WTC11 (cell line): Measurements from ENCODE around the gene MARCKSL1. TPM values are rescaled to one million over a fixed set of nuclear protein-coding genes. Genes with fewer than 3 reads are reported as not detected.

Source experiments
- ATAC-seq: fragments of 200-7000 bp; cut with Tn5 transposase; 2 replicates; pipeline ENCODE4 v1.10.0; 2021; ENCODE audit warnings: mild to moderate bottlenecking, moderate library complexity
- CTCF ChIA-PET: fragments of 300-600 bp; sonication (Branson Sonifier 250); formaldehyde crosslinking; loops from one replicate; lab custom pipeline; 2021; ENCODE audit warnings: antibody characterized with exemption; lab: Charles Lee
- POLR2A ChIA-PET: fragments of 350-600 bp; sonication (Branson Sonifier 250); formaldehyde crosslinking; loops from one replicate; lab custom pipeline; 2021; ENCODE audit warnings: antibody characterized with exemption; lab: Charles Lee
- DNase-seq: peaks from one replicate; pipeline ENCODE4 v3.0.0; 2021; ENCODE audit warnings: low spot score
- H3K27ac Mint-ChIP-seq: 2 replicates; pipeline ENCODE4 v1.8.0; 2021; ENCODE audit warnings: mixed read lengths
- H3K27me3 Mint-ChIP-seq: 2 replicates; pipeline ENCODE4 v1.8.0; 2021; ENCODE audit warnings: low read depth, mild to moderate bottlenecking, moderate library complexity, mixed read lengths
- H3K36me3 Mint-ChIP-seq: 2 replicates; pipeline ENCODE4 v1.8.0; 2021; ENCODE audit warnings: mixed read lengths
- H3K4me1 Mint-ChIP-seq: 2 replicates; pipeline ENCODE4 v1.8.0; 2022; ENCODE audit warnings: mixed read lengths
- H3K4me3 Mint-ChIP-seq: 2 replicates; pipeline ENCODE4 v1.8.0; 2021; ENCODE audit warnings: mild to moderate bottlenecking, moderate library complexity, mixed read lengths
- H3K9me3 Mint-ChIP-seq: 2 replicates; pipeline ENCODE4 v1.8.0; 2021; ENCODE audit warnings: mixed read lengths
- ARID4B ChIP-seq: sonication (generic); formaldehyde crosslinking; IDR thresholded peaks from 2 replicates; pipeline ENCODE4 v1.8.0; 2023; ENCODE audit warnings: missing genetic modification reagents, mild to moderate bottlenecking, borderline replicate concordance
- ATF1 ChIP-seq: sonication (generic); formaldehyde crosslinking; IDR thresholded peaks from 2 replicates; pipeline ENCODE4 v1.8.1; 2023; ENCODE audit warnings: mild to moderate bottlenecking, moderate library complexity, missing genetic modification reagents
- CREB1 ChIP-seq: sonication (generic); formaldehyde crosslinking; IDR thresholded peaks from 2 replicates; pipeline ENCODE4 v1.8.0; 2023; ENCODE audit warnings: mild to moderate bottlenecking, missing genetic modification reagents
- E2F1 ChIP-seq: sonication (generic); formaldehyde crosslinking; IDR thresholded peaks from 2 replicates; pipeline ENCODE4 v1.8.0; 2022; ENCODE audit warnings: mild to moderate bottlenecking, missing genetic modification reagents
- E2F4 ChIP-seq: sonication (generic); formaldehyde crosslinking; IDR thresholded peaks from 2 replicates; pipeline ENCODE4 v1.8.1; 2022; ENCODE audit warnings: low read depth, mild to moderate bottlenecking, moderate library complexity, missing genetic modification reagents, borderline replicate concordance
- EMX1 ChIP-seq: fragments of 250-450 bp; sonication (Bioruptor Pico); IDR thresholded peaks from 2 replicates; pipeline ENCODE4 v1.8.0; 2021; ENCODE audit warnings: mild to moderate bottlenecking
- ETV6 ChIP-seq: sonication (generic); formaldehyde crosslinking; IDR thresholded peaks from 2 replicates; pipeline ENCODE4 v1.8.1; 2022; ENCODE audit warnings: mild to moderate bottlenecking, missing genetic modification reagents
- GTF2I ChIP-seq: fragments of 250-450 bp; sonication (Bioruptor Pico); conservative IDR thresholded peaks from 2 replicates; pipeline ENCODE4 v1.4.0; 2021; ENCODE audit warnings: mild to moderate bottlenecking
- IRF1 ChIP-seq: sonication (generic); formaldehyde crosslinking; IDR thresholded peaks from 2 replicates; pipeline ENCODE4 v1.8.0; 2023; ENCODE audit warnings: missing genetic modification reagents
- KAT7 ChIP-seq: sonication (generic); formaldehyde crosslinking; IDR thresholded peaks from 2 replicates; pipeline ENCODE4 v1.8.1; 2023; ENCODE audit warnings: missing genetic modification reagents, mild to moderate bottlenecking, borderline replicate concordance
- MLX ChIP-seq: sonication (generic); formaldehyde crosslinking; IDR thresholded peaks from 2 replicates; pipeline ENCODE4 v1.8.1; 2023; ENCODE audit warnings: mild to moderate bottlenecking, missing genetic modification reagents, moderate library complexity
- PREB ChIP-seq: sonication (generic); formaldehyde crosslinking; IDR thresholded peaks from 2 replicates; pipeline ENCODE4 v1.8.1; 2022; ENCODE audit warnings: mild to moderate bottlenecking, missing genetic modification reagents, moderate library complexity, borderline replicate concordance
- RELA ChIP-seq: sonication (generic); formaldehyde crosslinking; IDR thresholded peaks from 2 replicates; pipeline ENCODE4 v1.8.1; 2022; ENCODE audit warnings: missing genetic modification reagents, mild to moderate bottlenecking, borderline replicate concordance
- SMAD3 ChIP-seq: sonication (generic); formaldehyde crosslinking; IDR thresholded peaks from 2 replicates; pipeline ENCODE4 v1.8.0; 2022; ENCODE audit warnings: missing genetic modification reagents, mild to moderate bottlenecking, borderline replicate concordance
- SMAD4 ChIP-seq: sonication (generic); formaldehyde crosslinking; IDR thresholded peaks from 2 replicates; pipeline ENCODE4 v1.8.0; 2022; ENCODE audit warnings: mild to moderate bottlenecking, missing genetic modification reagents
- SP1 ChIP-seq: sonication (generic); formaldehyde crosslinking; conservative IDR thresholded peaks from 2 replicates; pipeline ENCODE4 v1.8.1; 2022; ENCODE audit warnings: missing genetic modification reagents
- TCF7 ChIP-seq: sonication (generic); formaldehyde crosslinking; IDR thresholded peaks from 2 replicates; pipeline ENCODE4 v1.8.0; 2022; ENCODE audit warnings: mild to moderate bottlenecking, low read depth, missing genetic modification reagents, moderate library complexity
- ZBTB43 ChIP-seq: sonication (generic); formaldehyde crosslinking; IDR thresholded peaks from 2 replicates; pipeline ENCODE4 v1.8.1; 2023; ENCODE audit warnings: mild to moderate bottlenecking, missing genetic modification reagents
- ZNF138 ChIP-seq: sonication (generic); formaldehyde crosslinking; conservative IDR thresholded peaks from 2 replicates; pipeline ENCODE4 v1.8.1; 2022; ENCODE audit warnings: mild to moderate bottlenecking, moderate library complexity, missing genetic modification reagents
- ZNF512 ChIP-seq: sonication (generic); formaldehyde crosslinking; IDR thresholded peaks from 2 replicates; pipeline ENCODE4 v1.8.1; 2022; ENCODE audit warnings: missing genetic modification reagents, borderline replicate concordance
- ZSCAN18 ChIP-seq: fragments of 250-450 bp; sonication (Bioruptor Pico); IDR thresholded peaks from 2 replicates; pipeline ENCODE4 v2.1.2; 2022; ENCODE audit warnings: mild to moderate bottlenecking, moderate library complexity
- total RNA-seq: library from RNA; stranded (reverse); gene quantifications from 3 replicates; pipeline ENCODE4 v1.2.3, GENCODE V29; 2021

The MARCKSL1 gene
- total RNA-seq, 1 experiment from 2014 or later: 450 TPM

- Mint-ChIP-seq H3K9me3 (peaks cover 3% of the 10 kb centered on the region; the same call in 1 of the 2 replicates), H3K27me3 (no peaks in the 10 kb centered on the region), H3K4me3 (no peak overlapping the region)
Measured at GRCh38 chr1:32309960-32310359, 26.1 kb downstream of the MARCKSL1 start.

GRCh38 chr1:32307324-32307723, 28.7 kb downstream of the MARCKSL1 start:
- Mint-ChIP-seq H3K27ac (peak overlapping the region; percentile 4), H3K9me3 (peaks cover 10% of the 10 kb centered on the region; the same call in 1 of the 2 replicates), H3K36me3 (peaks cover 36% of the 10 kb centered on the region), H3K4me1 (0 out of 2 replicates have a peak, but pooled peaks cover 2% of the 10 kb centered on the region), H3K27me3 (no peaks in the 10 kb centered on the region), H3K4me3 (no peak overlapping the region)
- ATAC-seq: no peak
- no peak for DNase-seq
- POLR2A ChIA-PET: no interaction called here
- CTCF ChIA-PET: interaction anchor here (1.5 kb wide), 1 partner anchor 9 kb away, joined by 6 read pairs; no protein-coding TSS in a partner anchor
- TF ChIP-seq SMAD4 (CRISPR knock-in tag) (no peak), ZSCAN18 (CRISPR knock-in tag) (no peak), PREB (CRISPR knock-in tag) (no peak), SP1 (CRISPR knock-in tag) (no peak), GTF2I (CRISPR knock-in tag) (no peak), ZNF512 (no peak), SMAD3 (CRISPR knock-in tag) (no peak), MLX (CRISPR knock-in tag) (no peak), KAT7 (CRISPR knock-in tag) (no peak), ZBTB43 (CRISPR knock-in tag) (no peak), RELA (CRISPR knock-in tag) (no peak), E2F4 (CRISPR knock-in tag) (no peak), ATF1 (CRISPR knock-in tag) (no peak), ARID4B (CRISPR knock-in tag) (no peak)

More at GRCh38 chr1:32309960-32310359, 26.1 kb downstream of the MARCKSL1 start:
- Mint-ChIP-seq H3K36me3 (peaks cover 10% of the 10 kb centered on the region), H3K4me1 (0 out of 2 replicates have a peak, but pooled peaks cover 2% of the 10 kb centered on the region), H3K27ac (peak overlapping the region; percentile 69; the same call in 1 of the 2 replicates)
- POLR2A ChIA-PET: no interaction called here
- ATAC-seq (no peak), DNase-seq (no peak)
- CTCF ChIA-PET: no interaction called here
- TF ChIP-seq IRF1 (CRISPR knock-in tag) (no peak), E2F1 (CRISPR knock-in tag) (no peak), ZNF138 (no peak), TCF7 (CRISPR knock-in tag) (no peak), EMX1 (CRISPR knock-in tag) (no peak), CREB1 (CRISPR knock-in tag) (no peak), ETV6 (no peak)
